Prostate gland (tissue), 2 donors: Measurements from ENCODE around the gene MARF1. TPM values are rescaled to one million over a fixed set of nuclear protein-coding genes. Genes with fewer than 3 reads are reported as not detected.

Experiments used
- DNase-seq: peaks from one replicate; pipeline ENCODE4 v3.0.0-alpha.2; 2019; ENCODE audit warnings: low spot score
- H3K27ac ChIP-seq, 2 donors: fragments of 200-600 bp; sonication (generic); 2 replicates each; pipeline ENCODE4 v1.5.1; 2017 to 2019
- H3K27me3 ChIP-seq: fragments of 200-600 bp; sonication (generic); replicated peaks from 2 replicates; pipeline ENCODE4 v1.5.1; 2019; ENCODE audit not compliant: insufficient read depth
- H3K36me3 ChIP-seq, 2 donors: fragments of 200-600 bp; sonication (generic); 1 replicate in 1 of 2; 2 replicates in 1 of 2; pipeline versions ENCODE4 v1.5.1 to v1.8.1; 2017 to 2019
- H3K4me1 ChIP-seq: fragments of 200-600 bp; sonication (generic); replicated peaks from 2 replicates; pipeline ENCODE4 v1.5.1; 2019
- H3K4me3 ChIP-seq, 2 donors: fragments of 200-600 bp; sonication (generic); 2 replicates each; pipeline ENCODE4 v1.5.1; 2017 to 2019
- H3K9me3 ChIP-seq: fragments of 200-600 bp; sonication (generic); 2 replicates; pipeline ENCODE4 v1.5.1; 2017
- CTCF ChIP-seq, 4 experiments: fragments of 200-600 bp in 2 of 4; fragments of 450-650 bp in 2 of 4; sonication (generic) in 2 of 4; IDR thresholded peaks; 1 replicate in 3 of 4; 2 replicates in 1 of 4; pipeline ENCODE4 v1.5.1; 2016 to 2019; ENCODE audit warnings: antibody characterized with exemption in 4 of 4, mild to moderate bottlenecking in 2 of 4, moderate library complexity in 2 of 4
- POLR2A ChIP-seq: fragments of 450-650 bp; IDR thresholded peaks from one replicate; pipeline ENCODE4 v1.6.1; 2016; ENCODE audit warnings: antibody characterized with exemption, mild to moderate bottlenecking
- POLR2AphosphoS5 ChIP-seq: sonication (generic); formaldehyde crosslinking; IDR thresholded peaks from one replicate; pipeline ENCODE4 v1.6.1; 2017; ENCODE audit warnings: antibody characterized with exemption
- WGBS: methylation state at CpG from one replicate; pipeline ENCODE4 v1.1.5; 2018; 5-methylcytosine and 5-hydroxymethylcytosine counted together
- intact Hi-C: fragments of 100-400 bp; cut with DNase I; formaldehyde crosslinking; loops from one replicate; pipeline ENCODE4 v1.14.2; 2022
- total RNA-seq, 2 donors: library from RNA; depleted of rRNA; stranded (reverse); fragments of >200 nt; gene quantifications; one replicate each; pipeline ENCODE4 v1.1.0, GENCODE V29; 2016

MARF1 gene
- total RNA-seq, 2 donors from 2014 or later: 33.3 to 54.2 TPM

GRCh38 chr16:15653227-15653626, 10.3 kb upstream of the MARF1 start:
- TF ChIP-seq POLR2A (no peak), POLR2AphosphoS5 (peak; percentile 45), CTCF (IDR thresholded peaks at IDR 0.05) (no peak)
- H3K4me3 ChIP-seq: no peak overlapping the region
- H3K9me3 ChIP-seq: no peaks in the 10 kb centered on the region
- H3K27me3 ChIP-seq: no peaks in the 10 kb centered on the region
- intact Hi-C loops: no loop called here
- H3K27ac ChIP-seq: no peak overlapping the region
- WGBS: 14% methylated on average over 4 of the region's 4 CpGs
- H3K4me1 ChIP-seq: no peaks in the 10 kb centered on the region
- DNase-seq: peak; percentile 44
- H3K36me3 ChIP-seq: no peaks in the 10 kb centered on the region

- no peak for TF ChIP-seq CTCF (IDR thresholded peaks at IDR 0.05)
- TF ChIP-seq POLR2AphosphoS5: no peak
- no peaks in the 10 kb centered on the region for H3K4me1 ChIP-seq
- H3K27me3 ChIP-seq: no peaks in the 10 kb centered on the region
- no peaks in the 10 kb centered on the region for H3K9me3 ChIP-seq
- 75% methylated on average over 14 of the region's 14 CpGs for WGBS
- H3K36me3 ChIP-seq: no peaks in the 10 kb centered on the region
- H3K27ac ChIP-seq: peak overlapping the region in 1 of 2 donors; percentile 14
- no peak overlapping the region for H3K4me3 ChIP-seq
- intact Hi-C loops: no loop called here
- no peak for DNase-seq
These were observed 9.5 kb upstream of the MARF1 start for GRCh38 chr16:15652293-15653001.

- intact Hi-C loops: loop anchor here (2.0 kb wide), 1 partner anchor 22 kb away; no protein-coding TSS in a partner anchor
- no peak for TF ChIP-seq CTCF (IDR thresholded peaks at IDR 0.05)
- no peak for TF ChIP-seq POLR2A
- TF ChIP-seq POLR2AphosphoS5: no peak
- Histone ChIP-seq H3K4me1 (no peaks in the 10 kb centered on the region), H3K4me3 (peak overlapping the region; percentile 88 to 92), H3K9me3 (no peaks in the 10 kb centered on the region), H3K27me3 (no peaks in the 10 kb centered on the region), H3K36me3 (no peaks in the 10 kb centered on the region), H3K27ac (peak overlapping the region; percentile 91 to 94)
- no peak for DNase-seq
- 1% methylated on average over 18 of the region's 18 CpGs for WGBS
These were observed 7.8 kb upstream of the MARF1 start for GRCh38 chr16:15650698-15651171.

GRCh38 chr16:15650019-15650697, 7.2 kb upstream of the MARF1 start, which contains the start of gene NDE1:
NDE1 (plus strand) TSS chr16:15650245; CDS start chr16:15664779, 14,534 bp downstream.
- WGBS: 0% methylated on average over 34 of the region's 71 CpGs
- intact Hi-C loops: loop anchor here (2.0 kb wide), 1 partner anchor 23 kb away; no protein-coding TSS in a partner anchor
- Histone ChIP-seq H3K27me3 (no peaks in the 10 kb centered on the region), H3K36me3 (no peaks in the 10 kb centered on the region), H3K4me1 (no peaks in the 10 kb centered on the region), H3K4me3 (peak within 1 kb of the TSS; percentile 88 to 92), H3K9me3 (no peaks in the 10 kb centered on the region), H3K27ac (peak within 1 kb of the TSS; percentile 91 to 94)
- no peak for TF ChIP-seq CTCF (IDR thresholded peaks at IDR 0.05)
- peak; percentile 83 for TF ChIP-seq POLR2A
- peak; percentile 71 for TF ChIP-seq POLR2AphosphoS5
- DNase-seq: peak; percentile 95
